Transverse colon (tissue), 3 donors: Measurements from ENCODE around the gene RNF224.

Experiments used
- EP300 ChIP-seq: sonication (generic); formaldehyde crosslinking; IDR thresholded peaks from one replicate; pipeline ENCODE4 v1.6.1; 2017; ENCODE audit warnings: antibody characterized with exemption, low read depth
- POLR2A ChIP-seq: fragments of 450-650 bp; IDR thresholded peaks from one replicate; pipeline ENCODE4 v1.6.1; 2016; ENCODE audit warnings: antibody characterized with exemption, mild to moderate bottlenecking, moderate library complexity
- TF ChIP-seq, protein P1 (sequence below), 5 experiments: fragments of 200-600 bp in 3 of 5; fragments of 450-650 bp in 2 of 5; sonication (generic) in 3 of 5; IDR thresholded peaks; 1 replicate in 2 of 5; 2 replicates in 3 of 5; pipeline ENCODE4 v1.5.1; 2016 to 2017; ENCODE audit warnings: antibody characterized with exemption in 5 of 5, inconsistent platforms in 3 of 5, mild to moderate bottlenecking in 2 of 5, moderate library complexity in 1 of 5

DNA sequence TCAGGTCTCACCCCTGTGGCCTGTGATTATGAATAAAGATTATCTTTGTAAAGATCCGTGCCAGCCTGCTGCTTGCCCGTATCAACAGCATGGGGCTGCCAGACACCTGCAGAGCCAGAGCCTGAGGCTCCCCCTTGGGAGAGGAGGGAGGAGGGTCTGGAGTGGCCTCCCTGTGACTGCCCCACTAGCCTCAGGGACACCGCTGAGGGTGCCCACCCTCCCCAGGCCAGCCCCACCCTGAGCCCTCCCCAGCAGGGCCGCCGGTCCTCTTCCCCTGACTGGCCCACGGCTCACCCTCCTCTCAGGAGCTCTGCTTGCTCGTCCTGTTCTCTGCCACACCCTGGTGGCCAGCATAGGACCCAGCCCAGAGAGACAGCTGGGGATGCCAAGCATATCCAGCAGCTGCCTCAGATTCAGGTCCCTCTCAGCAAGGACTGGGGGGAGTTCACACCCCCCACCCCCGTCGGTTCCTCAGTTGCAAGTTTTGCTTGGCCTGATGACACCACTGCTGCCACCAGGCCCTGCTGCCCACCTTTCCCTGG lies 36.9 kb upstream of the RNF224 start:
- TF ChIP-seq EP300: no peak
- TF ChIP-seq, protein P1, sequence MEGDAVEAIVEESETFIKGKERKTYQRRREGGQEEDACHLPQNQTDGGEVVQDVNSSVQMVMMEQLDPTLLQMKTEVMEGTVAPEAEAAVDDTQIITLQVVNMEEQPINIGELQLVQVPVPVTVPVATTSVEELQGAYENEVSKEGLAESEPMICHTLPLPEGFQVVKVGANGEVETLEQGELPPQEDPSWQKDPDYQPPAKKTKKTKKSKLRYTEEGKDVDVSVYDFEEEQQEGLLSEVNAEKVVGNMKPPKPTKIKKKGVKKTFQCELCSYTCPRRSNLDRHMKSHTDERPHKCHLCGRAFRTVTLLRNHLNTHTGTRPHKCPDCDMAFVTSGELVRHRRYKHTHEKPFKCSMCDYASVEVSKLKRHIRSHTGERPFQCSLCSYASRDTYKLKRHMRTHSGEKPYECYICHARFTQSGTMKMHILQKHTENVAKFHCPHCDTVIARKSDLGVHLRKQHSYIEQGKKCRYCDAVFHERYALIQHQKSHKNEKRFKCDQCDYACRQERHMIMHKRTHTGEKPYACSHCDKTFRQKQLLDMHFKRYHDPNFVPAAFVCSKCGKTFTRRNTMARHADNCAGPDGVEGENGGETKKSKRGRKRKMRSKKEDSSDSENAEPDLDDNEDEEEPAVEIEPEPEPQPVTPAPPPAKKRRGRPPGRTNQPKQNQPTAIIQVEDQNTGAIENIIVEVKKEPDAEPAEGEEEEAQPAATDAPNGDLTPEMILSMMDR (IDR thresholded peaks at IDR 0.05): no peak
- TF ChIP-seq POLR2A: no peak
